Endothelial cell of umbilical vein (primary cell): ENCODE measurements around the gene RNF25.

ENCODE experiments used
- EZH2 ChIP-seq: IDR thresholded peaks from 2 replicates; pipeline ENCODE4 v1.6.1; 2012; ENCODE audit warnings: borderline replicate concordance, low read depth, mild to moderate bottlenecking, moderate library complexity, low read length, inconsistent platforms; ENCODE audit not compliant: severe bottlenecking
- JUN ChIP-seq: IDR thresholded peaks from 2 replicates; pipeline ENCODE4 v1.6.1; 2011; ENCODE audit warnings: borderline replicate concordance, low read depth; ENCODE audit not compliant: insufficient read length, insufficient read depth
- MAX ChIP-seq: IDR thresholded peaks from 2 replicates; pipeline ENCODE4 v1.6.1; 2011; ENCODE audit not compliant: insufficient read depth, insufficient read length
- MYC ChIP-seq: IDR thresholded peaks from one replicate; pipeline ENCODE4 v1.6.1; 2011; ENCODE audit warnings: mild to moderate bottlenecking, low read depth, low read length
- POLR2A ChIP-seq: IDR thresholded peaks from 2 replicates; pipeline ENCODE4 v1.6.1; 2012; ENCODE audit warnings: low read depth, mild to moderate bottlenecking, control low read depth, low read length
- POLR2AphosphoS5 ChIP-seq: IDR thresholded peaks from 2 replicates; pipeline ENCODE4 v1.6.1; 2012; ENCODE audit warnings: low read depth, mild to moderate bottlenecking, control low read depth, low read length, moderate library complexity; ENCODE audit not compliant: insufficient read depth
- TF ChIP-seq, protein P1 (sequence below), 2 donors: IDR thresholded peaks; 1 replicate in 1 of 2; 2 replicates in 1 of 2; pipeline ENCODE4 v1.5.1; 2011; ENCODE audit warnings: low read length in 2 of 2, mild to moderate bottlenecking in 2 of 2, moderate library complexity in 2 of 2, control low read depth in 1 of 2, inconsistent platforms in 1 of 2, low read depth in 1 of 2; ENCODE audit not compliant: insufficient read depth in 1 of 2; ENCODE audit errors: extremely low read depth in 1 of 2

DNA sequence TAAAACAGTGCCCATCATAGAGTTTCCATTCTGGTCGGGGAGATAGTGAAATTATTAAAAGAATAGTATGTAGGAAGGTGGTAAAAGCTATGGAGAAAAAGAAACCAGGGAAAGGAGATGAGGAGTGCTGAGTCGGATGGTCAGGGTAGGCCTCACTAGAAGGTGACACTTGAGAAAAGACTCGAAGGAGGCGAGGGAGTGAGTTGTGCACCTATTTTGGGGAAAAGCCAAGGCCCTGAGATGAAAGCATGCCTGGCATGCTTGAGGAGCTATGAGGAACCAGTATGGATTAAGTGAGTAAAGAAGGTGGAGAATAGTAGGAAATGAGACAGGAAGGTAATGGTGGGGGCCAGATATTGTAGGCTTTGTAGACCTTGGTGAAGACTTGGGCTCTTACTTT lies 31.5 kb upstream of the RNF25 start:
- TF ChIP-seq, protein P1, sequence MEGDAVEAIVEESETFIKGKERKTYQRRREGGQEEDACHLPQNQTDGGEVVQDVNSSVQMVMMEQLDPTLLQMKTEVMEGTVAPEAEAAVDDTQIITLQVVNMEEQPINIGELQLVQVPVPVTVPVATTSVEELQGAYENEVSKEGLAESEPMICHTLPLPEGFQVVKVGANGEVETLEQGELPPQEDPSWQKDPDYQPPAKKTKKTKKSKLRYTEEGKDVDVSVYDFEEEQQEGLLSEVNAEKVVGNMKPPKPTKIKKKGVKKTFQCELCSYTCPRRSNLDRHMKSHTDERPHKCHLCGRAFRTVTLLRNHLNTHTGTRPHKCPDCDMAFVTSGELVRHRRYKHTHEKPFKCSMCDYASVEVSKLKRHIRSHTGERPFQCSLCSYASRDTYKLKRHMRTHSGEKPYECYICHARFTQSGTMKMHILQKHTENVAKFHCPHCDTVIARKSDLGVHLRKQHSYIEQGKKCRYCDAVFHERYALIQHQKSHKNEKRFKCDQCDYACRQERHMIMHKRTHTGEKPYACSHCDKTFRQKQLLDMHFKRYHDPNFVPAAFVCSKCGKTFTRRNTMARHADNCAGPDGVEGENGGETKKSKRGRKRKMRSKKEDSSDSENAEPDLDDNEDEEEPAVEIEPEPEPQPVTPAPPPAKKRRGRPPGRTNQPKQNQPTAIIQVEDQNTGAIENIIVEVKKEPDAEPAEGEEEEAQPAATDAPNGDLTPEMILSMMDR (IDR thresholded peaks at IDR 0.05; ENCODE audit: extremely low read depth in 1 of 2, insufficient read depth in 1 of 2, low read depth in 1 of 2, low read length in 2 of 2) = no peak
- TF ChIP-seq POLR2A (no peak), MAX (no peak), JUN (no peak), EZH2 (no peak), MYC (no peak), POLR2AphosphoS5 (no peak)
